ENCODE data around the gene BABAM2.

DNA sequence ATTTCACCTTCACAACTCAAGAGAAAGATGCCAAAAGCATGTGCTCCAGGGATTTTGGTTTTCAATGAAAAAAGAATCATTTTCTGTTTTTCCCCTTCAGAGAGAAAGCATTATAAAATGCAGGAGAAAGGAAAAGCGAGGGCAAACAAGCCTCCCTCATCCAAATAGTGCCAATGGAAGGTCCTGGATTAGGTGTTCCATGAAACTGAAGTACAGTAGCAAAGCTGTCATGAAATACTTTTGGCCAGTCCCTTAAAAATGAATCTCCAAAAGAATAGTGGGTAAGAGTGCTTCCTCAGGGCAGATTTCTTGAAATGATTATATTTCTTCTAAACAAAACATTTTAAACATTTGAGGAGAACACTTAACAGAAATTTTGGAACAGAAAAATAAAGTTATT is 320.0 kb downstream of the BABAM2 start:
- TF ChIP-seq CTCF (IDR thresholded peaks at IDR 0.05; ENCODE audit: insufficient read depth, low read length, poor library complexity, severe bottlenecking) (no peak), EZH2phosphoT487 (conservative IDR thresholded peaks at IDR 0.05; ENCODE audit: low read length) (no peak)

All from SU-DHL-6 (cell line).